HCT116 (cell line): ENCODE measurements around the gene STARD4. TPM values are rescaled to one million over a fixed set of nuclear protein-coding genes. Genes with fewer than 3 reads are reported as not detected.

Experiments
- ATAC-seq: fragments of 200-7000 bp; cut with Tn5 transposase; 2 replicates; pipeline ENCODE4 v1.9.1; 2020; ENCODE audit warnings: mild to moderate bottlenecking, moderate library complexity
- BruUV-seq: library from RNA; stranded (reverse); fragments of 400-500 nt; replicated peaks from 2 replicates; lab custom pipeline; 2021; lab: Mats Ljungman, UMichigan
- CTCF ChIA-PET: fragments of 300-600 bp; sonication (Branson Sonifier 250); formaldehyde crosslinking; loops from one replicate; lab custom pipeline; 2021; ENCODE audit warnings: antibody characterized with exemption; lab: Charles Lee
- POLR2A ChIA-PET: fragments of 300-600, 350-600 bp; sonication (Branson Sonifier 250); formaldehyde crosslinking; loops from one replicate; lab custom pipeline; 2021; ENCODE audit warnings: antibody characterized with exemption; lab: Charles Lee
- RAD21 ChIA-PET, 2 experiments: fragments of 300-600 bp; sonication (Branson Sonifier 250); formaldehyde crosslinking; loops; one replicate each; lab custom pipeline; 2023; ENCODE audit warnings: low total read pairs in 2 of 2; ENCODE audit not compliant: uncharacterized antibody in 2 of 2, unreplicated experiment in 2 of 2, low non-redundant PET in 1 of 2; lab: Charles Lee
- DNase-seq: peaks from one replicate; pipeline ENCODE4 v3.0.0-alpha.2; 2010; ENCODE audit warnings: low read depth, low spot score
- H2AFZ ChIP-seq: fragments of 200-600 bp; shearing (Covaris generic), sonication (generic); 2 replicates; pipeline ENCODE4 v1.6.1; 2017; ENCODE audit warnings: low read depth, mixed run types, mixed read lengths, antibody characterized with exemption, low read length; ENCODE audit not compliant: poor library complexity, severe bottlenecking
- H3K27ac ChIP-seq: 2 replicates; pipeline ENCODE4 v1.5.1; 2012; ENCODE audit warnings: low read depth, low read length
- H3K27me3 ChIP-seq: fragments of 200-600 bp; sonication (generic); 2 replicates; pipeline ENCODE4 v1.6.1; 2016; ENCODE audit warnings: mixed run types, low read length, mixed read lengths; ENCODE audit not compliant: insufficient read depth
- H3K36me3 ChIP-seq, 2 experiments: fragments of 200-500 bp in 1 of 2; fragments of 200-600 bp in 1 of 2; sonication (Bioruptor generic) in 1 of 2; sonication (generic) in 1 of 2; 2 replicates each; pipeline versions ENCODE4 v1.5.1 to v1.6.1; 2014 to 2016; ENCODE audit warnings: low read length in 2 of 2, inconsistent platforms in 1 of 2, mixed read lengths in 1 of 2, mixed run types in 1 of 2; ENCODE audit not compliant: insufficient read depth in 2 of 2, control insufficient read depth in 1 of 2
- H3K4me1 ChIP-seq, 2 experiments: fragments of 200-600 bp in 1 of 2; sonication (generic) in 1 of 2; 2 replicates each; pipeline versions ENCODE4 v1.5.1 to v1.6.1; 2012 to 2017; ENCODE audit warnings: low read length in 2 of 2, inconsistent platforms in 1 of 2, mild to moderate bottlenecking in 1 of 2, mixed read lengths in 1 of 2, mixed run types in 1 of 2, moderate library complexity in 1 of 2; ENCODE audit not compliant: insufficient read depth in 2 of 2, control insufficient read depth in 1 of 2
- H3K4me2 ChIP-seq: fragments of 200-600 bp; sonication (generic); 2 replicates; pipeline ENCODE4 v1.6.1; 2017; ENCODE audit warnings: mixed run types, low read length, mixed read lengths
- H3K4me3 ChIP-seq, 2 experiments: fragments of 200-600 bp in 1 of 2; sonication (generic) in 1 of 2; replicated peaks in 1 of 2; 2 replicates each; pipeline ENCODE4 v1.5.1; 2011 to 2016; ENCODE audit warnings: low read length in 2 of 2, control low read depth in 1 of 2, low read depth in 1 of 2, mild to moderate bottlenecking in 1 of 2, mixed read lengths in 1 of 2, mixed run types in 1 of 2
- H3K79me2 ChIP-seq: fragments of 200-600 bp; sonication (generic); 2 replicates; pipeline ENCODE4 v1.6.1; 2017; ENCODE audit warnings: mild to moderate bottlenecking, mixed run types, low read length, moderate library complexity, mixed read lengths; ENCODE audit not compliant: insufficient read depth
- H3K9ac ChIP-seq: fragments of 200-600 bp; sonication (generic); 2 replicates; pipeline ENCODE4 v1.6.1; 2016; ENCODE audit warnings: low read length, mixed read lengths
- H3K9me2 ChIP-seq: fragments of 200-600 bp; sonication (generic), shearing (Covaris generic); 2 replicates; pipeline ENCODE4 v1.6.1; 2017; ENCODE audit warnings: mixed run types, mild to moderate bottlenecking, moderate library complexity; ENCODE audit not compliant: insufficient read depth
- H3K9me3 ChIP-seq, 2 experiments: fragments of 200-500 bp in 1 of 2; fragments of 200-600 bp in 1 of 2; sonication (Bioruptor generic) in 1 of 2; sonication (generic) in 1 of 2; 2 replicates each; pipeline ENCODE4 v1.6.1; 2014 to 2017; ENCODE audit warnings: low read length in 2 of 2, mixed read lengths in 2 of 2, inconsistent platforms in 1 of 2, low read depth in 1 of 2, mild to moderate bottlenecking in 1 of 2, mixed run types in 1 of 2, moderate library complexity in 1 of 2; ENCODE audit not compliant: control insufficient read depth in 1 of 2, insufficient read depth in 1 of 2
- H4K20me1 ChIP-seq: fragments of 200-600 bp; sonication (generic), shearing (Covaris generic); 2 replicates; pipeline ENCODE4 v1.6.1; 2017; ENCODE audit warnings: mixed run types, mild to moderate bottlenecking, moderate library complexity; ENCODE audit not compliant: insufficient read depth
- CBX3 ChIP-seq: IDR thresholded peaks from 2 replicates; pipeline ENCODE4 v1.6.1; 2012; ENCODE audit warnings: low read depth
- CTCF ChIP-seq, 3 experiments: fragments of 200-600 bp in 1 of 3; sonication (generic) in 1 of 3; IDR thresholded peaks in 2 of 3; conservative IDR thresholded peaks in 1 of 3; 2 replicates each; pipeline ENCODE4 v1.5.1; 2012 to 2017; ENCODE audit warnings: low read depth in 2 of 3, low read length in 2 of 3, antibody characterized with exemption in 1 of 3, borderline replicate concordance in 1 of 3, control low read depth in 1 of 3, mild to moderate bottlenecking in 1 of 3, mixed read lengths in 1 of 3, mixed run types in 1 of 3, moderate library complexity in 1 of 3; ENCODE audit not compliant: insufficient read depth in 1 of 3
- ELF1 ChIP-seq: IDR thresholded peaks from 2 replicates; pipeline ENCODE4 v1.6.1; 2012; ENCODE audit warnings: low read depth, borderline replicate concordance
- EZH2phosphoT487 ChIP-seq: fragments of 200-600 bp; IDR thresholded peaks from 2 replicates; pipeline ENCODE4 v1.6.1; 2018; ENCODE audit warnings: antibody characterized with exemption, borderline replicate concordance
- FOSL1 ChIP-seq: IDR thresholded peaks from 2 replicates; pipeline ENCODE4 v1.6.1; 2012; ENCODE audit warnings: low read depth
- RAD21 ChIP-seq: IDR thresholded peaks from 2 replicates; pipeline ENCODE4 v1.6.1; 2012; ENCODE audit warnings: low read depth, mild to moderate bottlenecking
- SIN3A ChIP-seq: IDR thresholded peaks from 2 replicates; pipeline ENCODE4 v1.6.1; 2012; ENCODE audit warnings: low read depth
- SP1 ChIP-seq: IDR thresholded peaks from 2 replicates; pipeline ENCODE4 v1.6.1; 2012; ENCODE audit warnings: low read depth
- SRF ChIP-seq: IDR thresholded peaks from 2 replicates; pipeline ENCODE4 v1.6.1; 2012; ENCODE audit warnings: low read depth
- ZFX ChIP-seq: fragments of 450-650 bp; IDR thresholded peaks from 2 replicates; pipeline ENCODE4 v1.6.1; 2017
- ZNF274 ChIP-seq: fragments of 200-500 bp; sonication (Bioruptor generic); IDR thresholded peaks from 2 replicates; pipeline ENCODE4 v1.6.1; 2014; ENCODE audit warnings: mild to moderate bottlenecking, low read depth, low read length, inconsistent platforms
- intact Hi-C: fragments of 100-400 bp; cut with micrococcal nuclease; formaldehyde crosslinking; loops from 2 replicates; pipeline ENCODE4 v1.10.0; 2022
- total RNA-seq: library from RNA; stranded (reverse); gene quantifications from one replicate; pipeline ENCODE4 v1.2.1, GENCODE V29; 2021; ENCODE audit not compliant: unreplicated experiment
- TF ChIP-seq, protein P1 (sequence below): IDR thresholded peaks from 2 replicates; pipeline ENCODE4 v1.6.1; 2012
- TF ChIP-seq, protein P2 (sequence below): IDR thresholded peaks from 2 replicates; pipeline ENCODE4 v1.6.1; 2012

Gene STARD4
- total RNA-seq, 1 experiment from 2014 or later, result 44.3 TPM

DNA sequence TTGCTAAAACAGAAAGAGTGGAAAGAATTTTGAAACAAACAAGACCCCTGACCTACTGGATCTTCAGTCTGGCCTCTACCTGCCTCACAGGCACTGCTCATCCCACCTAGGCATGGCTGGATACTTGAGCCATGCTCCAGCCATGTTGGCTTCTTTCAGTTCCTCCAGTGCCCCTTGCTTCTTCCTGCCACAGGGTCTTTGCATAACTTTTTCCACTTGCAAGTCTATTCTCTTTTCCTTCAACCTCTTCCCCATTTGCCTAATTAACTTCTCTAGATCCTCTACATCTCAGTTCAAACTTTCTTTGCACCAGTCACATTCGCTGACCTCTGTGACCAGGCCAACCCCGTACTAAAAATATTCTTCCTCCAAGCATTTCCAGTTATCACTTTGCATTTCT is 50.4 kb downstream of the STARD4 start:
- ChIA-PET CTCF (no interaction called here), RAD21 (no interaction called here), POLR2A (no interaction called here)
- no peak overlapping the region for H2AFZ ChIP-seq
- H3K27me3 ChIP-seq, result no peaks in the 10 kb centered on the region
- no peak overlapping the region for H3K4me3 ChIP-seq
- no peak for TF ChIP-seq FOSL1
- no peak for TF ChIP-seq ZFX
- TF ChIP-seq RAD21, result no peak
- no peak for TF ChIP-seq ZNF274
- TF ChIP-seq SRF, result no peak
- no peak for TF ChIP-seq EZH2phosphoT487
- no peak for TF ChIP-seq SIN3A
- TF ChIP-seq ELF1, result no peak
- TF ChIP-seq CBX3, result no peak
- TF ChIP-seq, protein P1, sequence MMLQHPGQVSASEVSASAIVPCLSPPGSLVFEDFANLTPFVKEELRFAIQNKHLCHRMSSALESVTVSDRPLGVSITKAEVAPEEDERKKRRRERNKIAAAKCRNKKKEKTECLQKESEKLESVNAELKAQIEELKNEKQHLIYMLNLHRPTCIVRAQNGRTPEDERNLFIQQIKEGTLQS, result no peak
- TF ChIP-seq, protein P2, sequence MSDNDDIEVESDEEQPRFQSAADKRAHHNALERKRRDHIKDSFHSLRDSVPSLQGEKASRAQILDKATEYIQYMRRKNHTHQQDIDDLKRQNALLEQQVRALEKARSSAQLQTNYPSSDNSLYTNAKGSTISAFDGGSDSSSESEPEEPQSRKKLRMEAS, result no peak
- intact Hi-C loops, result no loop called here
- no peak overlapping the region for H3K4me2 ChIP-seq
- H4K20me1 ChIP-seq, result no peaks in the 10 kb centered on the region
- H3K4me1 ChIP-seq, result no peaks in the 10 kb centered on the region
- ATAC-seq (no peak), DNase-seq (no peak)
- no TSS peak for BruUV-seq
- H3K36me3 ChIP-seq, result no peaks in the 10 kb centered on the region
- no peaks in the 10 kb centered on the region; a peak in 1 of 4 replicates for H3K9me3 ChIP-seq
- no peak overlapping the region for H3K9ac ChIP-seq
- no peak overlapping the region for H3K27ac ChIP-seq
- H3K79me2 ChIP-seq, result no peaks in the 10 kb centered on the region
- no peaks in the 10 kb centered on the region for H3K9me2 ChIP-seq

- H3K4me3 ChIP-seq, result no peak overlapping the region
- POLR2A ChIA-PET, result no interaction called here
- H4K20me1 ChIP-seq, result no peaks in the 10 kb centered on the region
- intact Hi-C loops, result no loop called here
- H3K4me1 ChIP-seq, result no peaks in the 10 kb centered on the region
- no peak overlapping the region for H3K9ac ChIP-seq
- H3K4me2 ChIP-seq, result no peak overlapping the region
- no peaks in the 10 kb centered on the region; a peak in 1 of 4 replicates for H3K9me3 ChIP-seq
- ATAC-seq (peak; percentile 71), DNase-seq (no peak)
- H3K27me3 ChIP-seq, result no peaks in the 10 kb centered on the region
- RAD21 ChIA-PET, result no interaction called here
- BruUV-seq, result no TSS peak
- H3K27ac ChIP-seq, result no peak overlapping the region
- TF ChIP-seq CTCF (IDR thresholded peaks at IDR 0.05 in 2 of 3, conservative IDR thresholded peaks at IDR 0.05 in 1 of 3; ENCODE audit: borderline replicate concordance in 1 of 3, insufficient read depth in 1 of 3, low read depth in 2 of 3, low read length in 2 of 3) (peak; percentile 4 to 10 (median 7); a peak in 1 of 6 replicates), RAD21 (peak; percentile 23; the same call in 1 of the 2 replicates), SP1 (no peak)
- CTCF ChIA-PET, result no interaction called here
- H3K36me3 ChIP-seq, result no peaks in the 10 kb centered on the region
- no peaks in the 10 kb centered on the region for H3K79me2 ChIP-seq
- H3K9me2 ChIP-seq, result no peaks in the 10 kb centered on the region
- no peak overlapping the region for H2AFZ ChIP-seq
Observed at GRCh38 chr5:111461255-111461671, 51.1 kb downstream of the STARD4 start.
